GM23338 (cell line): ENCODE data around the gene HNRNPL. TPM values are rescaled to one million over a fixed set of nuclear protein-coding genes. Genes with fewer than 3 reads are reported as not detected.
A peak's percentile ranks its signal among the peaks of the same experiment; 100 is the strongest.

Experiments used
- ATAC-seq: fragments of 200-7000 bp; cut with Tn5 transposase; 3 replicates; pipeline ENCODE4 v1.9.1; 2020
- DNase-seq: peaks from one replicate; pipeline ENCODE4 v3.0.0-alpha.2; 2015; ENCODE audit warnings: low spot score
- H2AFZ ChIP-seq: fragments of 200-600 bp; sonication (generic); 2 replicates; pipeline ENCODE4 v1.8.0; 2016; ENCODE audit warnings: antibody characterized with exemption, mild to moderate bottlenecking, moderate library complexity
- H3F3A ChIP-seq: fragments of 200-600 bp; sonication (generic); replicated peaks from 2 replicates; pipeline ENCODE4 v1.8.0; 2017; ENCODE audit warnings: antibody characterized with exemption, mixed run types, low read depth
- H3K27ac ChIP-seq: fragments of 200-600 bp; sonication (generic); 2 replicates; pipeline ENCODE4 v1.6.1; 2016; ENCODE audit warnings: low read depth
- H3K27me3 ChIP-seq: fragments of 200-600 bp; sonication (generic); 2 replicates; pipeline ENCODE4 v1.8.0; 2016; ENCODE audit warnings: mild to moderate bottlenecking, mixed run types, moderate library complexity; ENCODE audit not compliant: insufficient read depth
- H3K36me3 ChIP-seq: fragments of 200-600 bp; sonication (generic); 2 replicates; pipeline ENCODE4 v1.8.0; 2016; ENCODE audit warnings: mild to moderate bottlenecking; ENCODE audit not compliant: insufficient read depth
- H3K4me1 ChIP-seq: fragments of 200-600 bp; sonication (generic); 2 replicates; pipeline ENCODE4 v1.8.0; 2016; ENCODE audit warnings: mild to moderate bottlenecking, moderate library complexity; ENCODE audit not compliant: insufficient read depth
- H3K4me2 ChIP-seq: fragments of 200-600 bp; sonication (generic); 2 replicates; pipeline ENCODE4 v1.7.1; 2017; ENCODE audit warnings: mixed run types
- H3K4me3 ChIP-seq: fragments of 200-600 bp; sonication (generic); 2 replicates; pipeline ENCODE4 v1.6.1; 2016; ENCODE audit warnings: mixed run types
- H3K79me2 ChIP-seq: fragments of 200-600 bp; sonication (generic); replicated peaks from 2 replicates; pipeline ENCODE4 v1.8.0; 2017; ENCODE audit warnings: mild to moderate bottlenecking; ENCODE audit not compliant: insufficient read depth
- H3K9me2 ChIP-seq: fragments of 200-600 bp; sonication (generic); 2 replicates; pipeline ENCODE4 v1.8.0; 2017; ENCODE audit not compliant: insufficient read depth
- H4K20me1 ChIP-seq: fragments of 200-600 bp; sonication (generic); replicated peaks from 2 replicates; pipeline ENCODE4 v1.8.0; 2017; ENCODE audit warnings: mild to moderate bottlenecking; ENCODE audit not compliant: insufficient read depth
- H3K27ac Mint-ChIP-seq: 2 replicates; pipeline ENCODE4 v1.8.0; 2020; ENCODE audit warnings: inconsistent platforms, mild to moderate bottlenecking, moderate library complexity, mixed read lengths
- H3K27me3 Mint-ChIP-seq: 3 replicates; pipeline ENCODE4 v1.8.0; 2022; ENCODE audit warnings: low read depth, mild to moderate bottlenecking, moderate library complexity, mixed read lengths, inconsistent platforms; ENCODE audit not compliant: insufficient read depth, poor library complexity
- H3K36me3 Mint-ChIP-seq: 3 replicates; pipeline ENCODE4 v1.8.0; 2021; ENCODE audit warnings: low read depth, mild to moderate bottlenecking, inconsistent platforms, moderate library complexity, mixed read lengths
- H3K4me1 Mint-ChIP-seq: 3 replicates; pipeline ENCODE4 v1.8.0; 2020; ENCODE audit warnings: mild to moderate bottlenecking, inconsistent platforms, mixed read lengths
- H3K4me3 Mint-ChIP-seq: 3 replicates; pipeline ENCODE4 v1.8.0; 2021; ENCODE audit warnings: moderate library complexity, mild to moderate bottlenecking, inconsistent platforms, mixed read lengths
- H3K9me3 Mint-ChIP-seq: 3 replicates; pipeline ENCODE4 v1.8.0; 2020; ENCODE audit warnings: moderate library complexity, mild to moderate bottlenecking, inconsistent platforms, mixed read lengths
- CREB1 ChIP-seq: fragments of 250-450 bp; sonication (Bioruptor Pico); IDR thresholded peaks from 2 replicates; pipeline ENCODE4 v1.5.0; 2020; ENCODE audit warnings: low read depth, mild to moderate bottlenecking, moderate library complexity
- CTCF ChIP-seq, 2 experiments: fragments of 200-600 bp in 1 of 2; sonication (generic) in 1 of 2; conservative IDR thresholded peaks; 2 replicates each; pipeline versions ENCODE4 v1.5.1 to v1.6.1; 2016 to 2017; ENCODE audit warnings: antibody characterized with exemption in 2 of 2, low read depth in 2 of 2, mild to moderate bottlenecking in 2 of 2, moderate library complexity in 1 of 2
- ETS1 ChIP-seq: IDR thresholded peaks from 2 replicates; pipeline ENCODE4 v1.6.1; 2016; ENCODE audit warnings: antibody characterized with exemption
- EZH2 ChIP-seq: fragments of 200-600 bp; sonication (generic); IDR thresholded peaks from one replicate; pipeline ENCODE4 v1.8.0; 2017; ENCODE audit warnings: antibody characterized with exemption, mild to moderate bottlenecking, low read depth; ENCODE audit not compliant: unreplicated experiment
- NANOG ChIP-seq: IDR thresholded peaks from 2 replicates; pipeline ENCODE4 v1.6.1; 2016; ENCODE audit warnings: antibody characterized with exemption, borderline replicate concordance
- REST ChIP-seq: IDR thresholded peaks from one replicate; pipeline ENCODE4 v1.6.1; 2018; ENCODE audit warnings: antibody characterized with exemption; ENCODE audit not compliant: unreplicated experiment
- STAT1 ChIP-seq: IDR thresholded peaks from one replicate; pipeline ENCODE4 v1.6.1; 2016; ENCODE audit warnings: antibody characterized with exemption; ENCODE audit not compliant: unreplicated experiment
- ZNF331 ChIP-seq: fragments of 250-450 bp; sonication (Bioruptor Pico); IDR thresholded peaks from 2 replicates; pipeline ENCODE4 v1.5.0; 2020; ENCODE audit warnings: low read depth, mild to moderate bottlenecking, moderate library complexity
- polyA plus RNA-seq: library from polyadenylated mRNA; unstranded; fragments of >200 nt; fragmentation: Nextera tagmentation; extraction: Ambion mirVana; gene quantifications from 2 replicates; pipeline ENCODE4 v1.2.1, GENCODE V29; 2016
- total RNA-seq: library from RNA; depleted of rRNA; stranded (reverse); fragments of >200 nt; shearing (Covaris generic); gene quantifications from 2 replicates; pipeline ENCODE4 v1.2.3, GENCODE V29; 2014
- TF ChIP-seq, protein P1 (sequence below): fragments of 250-450 bp; sonication (Bioruptor Pico); IDR thresholded peaks from 2 replicates; pipeline ENCODE4 v1.5.0; 2020; ENCODE audit warnings: mild to moderate bottlenecking, moderate library complexity

HNRNPL gene
- total and polyA plus RNA-seq, 2 experiments from 2014 or later, result 580 to 664 TPM

GRCh38 chr19:38869836-38870607 is 20.2 kb upstream of the HNRNPL start (continued):
- TF ChIP-seq, protein P1, sequence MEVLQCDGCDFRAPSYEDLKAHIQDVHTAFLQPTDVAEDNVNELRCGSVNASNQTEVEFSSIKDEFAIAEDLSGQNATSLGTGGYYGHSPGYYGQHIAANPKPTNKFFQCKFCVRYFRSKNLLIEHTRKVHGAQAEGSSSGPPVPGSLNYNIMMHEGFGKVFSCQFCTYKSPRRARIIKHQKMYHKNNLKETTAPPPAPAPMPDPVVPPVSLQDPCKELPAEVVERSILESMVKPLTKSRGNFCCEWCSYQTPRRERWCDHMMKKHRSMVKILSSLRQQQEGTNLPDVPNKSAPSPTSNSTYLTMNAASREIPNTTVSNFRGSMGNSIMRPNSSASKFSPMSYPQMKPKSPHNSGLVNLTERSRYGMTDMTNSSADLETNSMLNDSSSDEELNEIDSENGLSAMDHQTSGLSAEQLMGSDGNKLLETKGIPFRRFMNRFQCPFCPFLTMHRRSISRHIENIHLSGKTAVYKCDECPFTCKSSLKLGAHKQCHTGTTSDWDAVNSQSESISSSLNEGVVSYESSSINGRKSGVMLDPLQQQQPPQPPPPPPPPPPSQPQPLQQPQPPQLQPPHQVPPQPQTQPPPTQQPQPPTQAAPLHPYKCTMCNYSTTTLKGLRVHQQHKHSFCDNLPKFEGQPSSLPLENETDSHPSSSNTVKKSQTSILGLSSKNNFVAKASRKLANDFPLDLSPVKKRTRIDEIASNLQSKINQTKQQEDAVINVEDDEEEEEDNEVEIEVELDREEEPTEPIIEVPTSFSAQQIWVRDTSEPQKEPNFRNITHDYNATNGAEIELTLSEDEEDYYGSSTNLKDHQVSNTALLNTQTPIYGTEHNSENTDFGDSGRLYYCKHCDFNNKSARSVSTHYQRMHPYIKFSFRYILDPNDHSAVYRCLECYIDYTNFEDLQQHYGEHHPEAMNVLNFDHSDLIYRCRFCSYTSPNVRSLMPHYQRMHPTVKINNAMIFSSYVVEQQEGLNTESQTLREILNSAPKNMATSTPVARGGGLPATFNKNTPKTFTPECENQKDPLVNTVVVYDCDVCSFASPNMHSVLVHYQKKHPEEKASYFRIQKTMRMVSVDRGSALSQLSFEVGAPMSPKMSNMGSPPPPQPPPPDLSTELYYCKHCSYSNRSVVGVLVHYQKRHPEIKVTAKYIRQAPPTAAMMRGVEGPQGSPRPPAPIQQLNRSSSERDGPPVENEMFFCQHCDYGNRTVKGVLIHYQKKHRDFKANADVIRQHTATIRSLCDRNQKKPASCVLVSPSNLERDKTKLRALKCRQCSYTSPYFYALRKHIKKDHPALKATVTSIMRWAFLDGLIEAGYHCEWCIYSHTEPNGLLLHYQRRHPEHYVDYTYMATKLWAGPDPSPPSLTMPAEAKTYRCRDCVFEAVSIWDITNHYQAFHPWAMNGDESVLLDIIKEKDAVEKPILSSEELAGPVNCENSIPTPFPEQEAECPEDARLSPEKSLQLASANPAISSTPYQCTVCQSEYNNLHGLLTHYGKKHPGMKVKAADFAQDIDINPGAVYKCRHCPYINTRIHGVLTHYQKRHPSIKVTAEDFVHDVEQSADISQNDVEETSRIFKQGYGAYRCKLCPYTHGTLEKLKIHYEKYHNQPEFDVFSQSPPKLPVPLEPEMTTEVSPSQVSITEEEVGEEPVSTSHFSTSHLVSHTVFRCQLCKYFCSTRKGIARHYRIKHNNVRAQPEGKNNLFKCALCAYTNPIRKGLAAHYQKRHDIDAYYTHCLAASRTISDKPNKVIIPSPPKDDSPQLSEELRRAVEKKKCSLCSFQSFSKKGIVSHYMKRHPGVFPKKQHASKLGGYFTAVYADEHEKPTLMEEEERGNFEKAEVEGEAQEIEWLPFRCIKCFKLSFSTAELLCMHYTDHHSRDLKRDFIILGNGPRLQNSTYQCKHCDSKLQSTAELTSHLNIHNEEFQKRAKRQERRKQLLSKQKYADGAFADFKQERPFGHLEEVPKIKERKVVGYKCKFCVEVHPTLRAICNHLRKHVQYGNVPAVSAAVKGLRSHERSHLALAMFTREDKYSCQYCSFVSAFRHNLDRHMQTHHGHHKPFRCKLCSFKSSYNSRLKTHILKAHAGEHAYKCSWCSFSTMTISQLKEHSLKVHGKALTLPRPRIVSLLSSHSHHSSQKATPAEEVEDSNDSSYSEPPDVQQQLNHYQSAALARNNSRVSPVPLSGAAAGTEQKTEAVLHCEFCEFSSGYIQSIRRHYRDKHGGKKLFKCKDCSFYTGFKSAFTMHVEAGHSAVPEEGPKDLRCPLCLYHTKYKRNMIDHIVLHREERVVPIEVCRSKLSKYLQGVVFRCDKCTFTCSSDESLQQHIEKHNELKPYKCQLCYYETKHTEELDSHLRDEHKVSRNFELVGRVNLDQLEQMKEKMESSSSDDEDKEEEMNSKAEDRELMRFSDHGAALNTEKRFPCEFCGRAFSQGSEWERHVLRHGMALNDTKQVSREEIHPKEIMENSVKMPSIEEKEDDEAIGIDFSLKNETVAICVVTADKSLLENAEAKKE (CRISPR knock-in tag), result no peak
- TF ChIP-seq EZH2, result no peak
- TF ChIP-seq ZNF331, result no peak
- no peak; the same call in 1 of the 2 replicates for TF ChIP-seq ETS1
- TF ChIP-seq STAT1, result no peak
- no peak for TF ChIP-seq NANOG

DNA sequence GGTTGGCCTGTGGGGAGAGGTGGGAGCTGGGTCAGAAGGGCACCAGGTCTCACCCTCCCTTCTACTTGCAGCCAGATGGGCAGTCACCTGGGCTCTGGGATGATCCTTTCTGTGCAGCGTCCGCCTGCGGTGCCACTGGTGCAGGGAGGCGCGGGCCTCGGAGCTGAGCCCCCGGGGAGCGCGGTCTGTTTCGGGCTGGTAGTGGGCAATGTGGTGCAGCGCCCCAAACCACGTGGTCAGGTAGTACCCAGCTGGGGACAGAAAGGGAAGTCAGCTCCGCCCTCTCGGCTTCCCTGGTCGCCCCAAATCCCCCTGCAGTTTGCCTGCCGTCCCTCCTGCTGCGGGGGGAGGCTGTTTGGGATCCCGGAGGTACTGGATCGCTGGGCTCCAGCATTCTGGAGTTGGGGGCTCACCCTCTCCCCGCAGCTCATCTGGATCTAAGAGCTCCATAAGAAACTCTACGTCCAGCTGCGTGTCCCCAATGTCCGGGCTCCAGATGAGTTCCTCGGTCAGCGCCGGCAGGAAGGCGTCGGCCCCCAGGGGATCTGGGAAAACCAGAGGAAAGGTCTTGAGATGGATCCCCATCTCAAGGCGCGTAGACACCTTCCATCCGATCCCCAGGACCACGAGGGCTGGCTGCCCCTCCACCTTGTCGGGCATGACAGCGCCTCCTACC is 19.5 kb upstream of the HNRNPL start:
- Histone ChIP-seq H4K20me1 (no peaks in the 10 kb centered on the region), H3K4me3 (peak overlapping the region; percentile 81), H3K79me2 (no peaks in the 10 kb centered on the region), H3K4me1 (no peaks in the 10 kb centered on the region), H3K9me2 (no peaks in the 10 kb centered on the region), H3K27me3 (peaks cover 19% of the 10 kb centered on the region), H3F3A (peaks cover 10% of the 10 kb centered on the region; the same call in 1 of the 2 replicates), H3K36me3 (no peaks in the 10 kb centered on the region), H3K27ac (no peak overlapping the region), H2AFZ (peak overlapping the region; percentile 97), H3K4me2 (peak overlapping the region; percentile 91)
- H3K4me3 Mint-ChIP-seq, result peak overlapping the region; percentile 78
- H3K27me3 Mint-ChIP-seq, result peaks cover 11% of the 10 kb centered on the region
- DNase-seq (peak; percentile 70), ATAC-seq (peak; percentile 64)
- TF ChIP-seq CREB1 (CRISPR knock-in tag) (no peak), REST (no peak), CTCF (conservative IDR thresholded peaks at IDR 0.05; ENCODE audit: low read depth in 2 of 2) (0 out of 4 replicates have a peak, but pooled peaks of 1 of the 2 experiments have one; percentile 1)
- H3K36me3 Mint-ChIP-seq, result no peaks in the 10 kb centered on the region
- H3K9me3 Mint-ChIP-seq, result no peaks in the 10 kb centered on the region; the same call in 1 of the 3 replicates
- H3K4me1 Mint-ChIP-seq, result peaks cover 8% of the 10 kb centered on the region; the same call in 2 of the 3 replicates
- H3K27ac Mint-ChIP-seq, result no peak overlapping the region
